ENCODE measurements around the gene HS6ST1. TPM values are rescaled to one million over a fixed set of nuclear protein-coding genes. Genes with fewer than 3 reads are reported as not detected.

Gene HS6ST1
- total RNA-seq, 1 donor from 2014 or later = 30.8 TPM

GRCh38 chr2:128284037-128284441 is 34.6 kb downstream of the HS6ST1 start:
- DNase-seq (ENCODE audit: low read depth) = no peak

- DNase-seq (ENCODE audit: low read depth) = no peak
Observed at GRCh38 chr2:128282976-128283810, 35.5 kb downstream of the HS6ST1 start.

GRCh38 chr2:128282246-128282975 is 36.3 kb downstream of the HS6ST1 start:
- DNase-seq (ENCODE audit: low read depth) = no peak

GRCh38 chr2:128281852-128282245 is 36.8 kb downstream of the HS6ST1 start:
- DNase-seq (ENCODE audit: low read depth) = no peak

GRCh38 chr2:128280901-128281321 is 37.8 kb downstream of the HS6ST1 start:
- DNase-seq (ENCODE audit: low read depth) = no peak

- no peak for DNase-seq (ENCODE audit: low read depth)
Observed at GRCh38 chr2:128280158-128280871, 38.4 kb downstream of the HS6ST1 start.

- no peak for DNase-seq (ENCODE audit: low read depth)
Observed at GRCh38 chr2:128279786-128280157, 38.9 kb downstream of the HS6ST1 start.

GRCh38 chr2:128279009-128279408 is 39.7 kb downstream of the HS6ST1 start:
- DNase-seq (ENCODE audit: low read depth) = no peak

GRCh38 chr2:128277961-128278681 is 40.5 kb downstream of the HS6ST1 start:
- DNase-seq (ENCODE audit: low read depth) = no peak

GRCh38 chr2:128276878-128277675 is 41.6 kb downstream of the HS6ST1 start:
- no peak for DNase-seq (ENCODE audit: low read depth)

- no peak for DNase-seq (ENCODE audit: low read depth)
Observed at GRCh38 chr2:128275498-128276045, 43.1 kb downstream of the HS6ST1 start.

- no peak for DNase-seq (ENCODE audit: low read depth)
Observed at GRCh38 chr2:128274218-128274617, 44.5 kb downstream of the HS6ST1 start.

- no peak for DNase-seq (ENCODE audit: low read depth)
Observed at GRCh38 chr2:128273469-128274081, 45.1 kb downstream of the HS6ST1 start.

- no peak for DNase-seq (ENCODE audit: low read depth)
Observed at GRCh38 chr2:128272601-128273468, 45.8 kb downstream of the HS6ST1 start.

- no peak for DNase-seq (ENCODE audit: low read depth)
Observed at GRCh38 chr2:128271911-128272600, 46.6 kb downstream of the HS6ST1 start.

GRCh38 chr2:128271597-128271910 is 47.1 kb downstream of the HS6ST1 start:
- no peak for DNase-seq (ENCODE audit: low read depth)

GRCh38 chr2:128270672-128271596 is 47.7 kb downstream of the HS6ST1 start:
- no peak for DNase-seq (ENCODE audit: low read depth)

Measured in myocyte (in vitro differentiated cells).